GM18520 (cell line): ENCODE results near the gene TMEM207.
"Not testable (repeated sequence)": the region's sequence is repeated elsewhere in the genome, so short reads cannot be mapped to it uniquely, and the experiment has no call there.

Experiments
- ATAC-seq: cut with Tn5 transposase; IDR thresholded peaks from one replicate; pipeline ENCODE4 v1.9.1; 2021; ENCODE audit not compliant: unreplicated experiment

Gene TMEM207

DNA sequence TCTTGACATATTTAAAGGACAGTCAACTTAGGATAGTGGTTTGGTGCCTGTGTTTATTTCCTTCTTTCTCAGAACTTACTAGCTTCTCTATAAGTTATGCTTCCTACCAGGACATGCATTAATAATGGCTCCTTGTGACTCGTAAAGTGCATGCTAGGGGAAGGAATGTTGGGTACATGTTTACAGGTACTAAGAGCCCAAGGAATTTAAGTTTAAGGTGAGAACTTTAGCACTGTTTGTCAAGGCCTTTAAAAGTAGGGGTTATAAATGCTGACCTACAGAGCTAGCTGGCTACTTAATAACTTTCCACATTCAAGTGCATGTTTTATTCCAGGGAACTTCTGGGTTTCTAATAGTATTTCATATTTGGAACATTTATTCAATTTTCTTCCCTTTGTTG lies at the start of gene TMEM207:
Gene TMEM207, minus strand, starts transcription at position 101 of the 400 bp plus-strand sequence. Its CDS starts 92 bp downstream, at position 9.
- ATAC-seq: no peak

DNA sequence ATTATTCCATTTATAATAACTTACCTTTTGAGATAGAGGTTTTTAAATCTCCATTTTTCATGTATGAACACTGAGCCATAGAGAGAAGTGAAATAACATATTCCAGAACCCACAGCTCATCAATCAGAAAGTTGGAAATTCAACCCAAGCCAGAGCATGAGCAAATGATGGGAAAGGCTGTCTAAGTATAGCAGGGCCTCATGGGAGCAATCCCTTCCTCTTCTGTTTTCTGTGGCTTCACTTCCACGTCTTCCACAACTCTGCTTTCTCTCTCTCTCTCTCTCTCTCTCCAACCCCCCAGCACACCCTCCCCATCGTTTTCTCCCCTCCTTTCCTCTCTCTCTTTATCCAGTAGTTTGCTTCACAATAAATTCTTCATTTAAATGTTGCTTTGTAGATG lies 49.4 kb upstream of the TMEM207 start:
- ATAC-seq: no peak

DNA sequence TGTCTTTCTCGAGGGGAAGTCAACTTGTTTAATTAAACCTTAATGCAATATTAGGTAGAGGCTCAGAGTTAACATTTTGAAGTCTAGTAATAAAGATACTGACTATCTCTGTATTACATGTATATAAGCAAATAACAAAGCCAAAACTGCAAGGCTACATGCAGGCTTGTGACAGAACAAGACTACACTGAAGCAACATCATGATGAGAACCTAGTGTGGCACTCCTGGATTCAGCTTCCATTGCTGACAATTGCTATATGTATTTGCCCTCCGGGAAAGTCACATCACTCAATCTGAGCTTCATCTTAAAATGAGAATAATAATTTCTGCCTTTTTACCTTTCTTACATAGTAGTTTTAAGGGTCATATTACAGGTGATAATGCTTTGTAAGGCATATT lies 48.6 kb upstream of the TMEM207 start:
- ATAC-seq: no peak

- no peak for ATAC-seq
These were observed 48.1 kb upstream of the TMEM207 start for GRCh38 chr3:190497811-190498210.

GRCh38 chr3:190496859-190497258 lies 47.2 kb upstream of the TMEM207 start:
- no peak for ATAC-seq

GRCh38 chr3:190495796-190496195 lies 46.1 kb upstream of the TMEM207 start:
- no peak for ATAC-seq

DNA sequence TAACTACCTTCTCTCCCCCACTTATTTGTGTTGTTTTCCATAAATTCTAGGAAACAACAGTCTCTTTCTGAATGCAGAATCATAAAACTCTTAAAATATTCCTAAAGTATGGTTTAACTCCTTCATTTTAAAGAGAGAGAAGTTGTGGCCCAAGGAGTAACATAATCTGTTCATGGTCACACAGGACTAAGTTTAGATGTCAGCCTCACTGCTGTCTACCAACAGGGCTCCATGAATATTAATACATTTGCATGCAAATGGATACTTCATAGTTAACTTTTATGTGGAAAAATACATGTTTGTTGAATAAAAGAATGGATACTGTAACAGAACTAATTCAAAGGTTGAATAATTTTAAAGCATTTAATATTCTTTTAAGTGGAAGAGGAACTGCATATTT lies 45.7 kb upstream of the TMEM207 start:
- no peak for ATAC-seq

- no peak for ATAC-seq
These were observed 45.2 kb upstream of the TMEM207 start for GRCh38 chr3:190494907-190495306.

DNA sequence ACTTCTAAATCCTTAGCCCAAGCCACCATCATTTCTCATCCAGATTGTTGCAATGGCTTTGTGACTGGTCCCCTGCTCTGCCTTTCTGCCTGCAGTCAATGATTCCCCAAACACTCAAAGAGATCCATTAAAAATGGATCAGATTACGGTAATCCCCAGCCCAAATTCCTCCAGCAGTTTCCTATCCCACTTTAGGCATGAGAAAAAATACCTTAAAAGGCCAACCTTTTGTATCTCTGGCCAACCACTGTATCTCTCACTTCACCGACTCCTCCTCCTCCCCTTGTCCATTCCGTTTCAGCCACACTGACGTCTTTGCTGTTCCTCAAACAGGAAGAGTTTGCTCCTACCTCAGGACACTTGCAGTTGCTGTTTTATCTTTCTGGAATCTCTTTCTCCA lies 43.3 kb upstream of the TMEM207 start:
- no peak for ATAC-seq

DNA sequence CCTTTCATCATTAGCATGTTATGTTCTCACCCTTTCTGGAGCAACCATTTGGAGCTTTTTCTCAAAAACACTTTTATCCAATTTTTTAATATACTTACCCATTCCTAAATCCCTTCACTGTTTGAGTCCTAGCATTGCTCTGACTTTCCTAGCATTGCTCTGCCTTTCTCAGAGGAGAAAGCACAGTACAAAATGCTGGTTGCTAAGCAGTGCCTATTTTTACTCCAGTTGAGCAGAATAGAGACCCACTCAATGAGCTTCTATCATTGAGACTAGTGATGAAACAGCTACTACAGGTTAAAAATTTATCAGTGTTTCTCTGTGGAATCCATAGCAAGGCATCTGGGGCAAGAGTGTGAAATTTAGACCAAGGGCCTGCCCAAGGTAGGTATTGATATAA lies 42.4 kb upstream of the TMEM207 start:
- no peak for ATAC-seq

DNA sequence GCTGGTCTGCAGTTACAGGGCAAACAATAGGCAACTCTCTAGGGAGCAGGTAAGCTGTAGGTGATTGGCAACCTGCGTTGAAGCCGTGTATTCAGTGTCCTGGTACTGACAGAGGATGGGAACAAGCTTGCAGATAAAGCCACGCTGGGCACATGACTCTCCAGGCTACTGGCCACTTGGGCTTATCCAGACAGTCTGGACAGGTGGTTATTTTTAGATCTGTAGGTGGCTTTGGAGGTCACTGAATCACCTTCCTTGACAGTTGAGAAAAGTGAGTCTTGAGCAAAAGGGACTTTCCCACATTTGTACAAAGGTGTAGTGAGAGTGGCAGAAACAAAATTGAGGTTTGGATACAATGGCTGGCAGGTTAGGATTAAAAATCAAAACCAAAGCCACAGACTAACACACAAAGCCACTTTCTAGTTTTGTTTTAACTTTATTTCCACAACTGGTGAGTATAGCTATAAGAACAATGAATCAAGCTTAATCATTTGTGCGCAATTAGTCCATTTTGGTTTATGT lies 41.9 kb upstream of the TMEM207 start:
- ATAC-seq: no peak

- no peak for ATAC-seq
These were observed 37.4 kb upstream of the TMEM207 start for GRCh38 chr3:190486908-190487607.

DNA sequence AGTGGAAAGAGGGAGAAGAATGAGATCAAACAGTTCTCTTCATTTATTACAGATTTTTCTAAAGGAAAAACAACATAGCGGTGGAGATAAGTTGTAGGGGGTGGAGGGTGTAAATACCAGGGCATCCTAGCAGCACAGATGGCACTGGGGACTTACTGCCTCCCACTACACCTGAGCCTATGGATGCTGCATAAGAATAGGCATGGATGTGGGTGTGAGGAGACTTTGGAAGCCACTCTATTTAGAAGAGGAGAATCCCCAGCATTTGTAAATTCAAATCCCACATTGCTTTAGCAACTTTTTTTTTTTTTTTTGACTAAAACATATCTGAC lies 36.8 kb upstream of the TMEM207 start:
- ATAC-seq: no peak

- ATAC-seq: no peak
These were observed 36.3 kb upstream of the TMEM207 start for GRCh38 chr3:190485830-190486532.

DNA sequence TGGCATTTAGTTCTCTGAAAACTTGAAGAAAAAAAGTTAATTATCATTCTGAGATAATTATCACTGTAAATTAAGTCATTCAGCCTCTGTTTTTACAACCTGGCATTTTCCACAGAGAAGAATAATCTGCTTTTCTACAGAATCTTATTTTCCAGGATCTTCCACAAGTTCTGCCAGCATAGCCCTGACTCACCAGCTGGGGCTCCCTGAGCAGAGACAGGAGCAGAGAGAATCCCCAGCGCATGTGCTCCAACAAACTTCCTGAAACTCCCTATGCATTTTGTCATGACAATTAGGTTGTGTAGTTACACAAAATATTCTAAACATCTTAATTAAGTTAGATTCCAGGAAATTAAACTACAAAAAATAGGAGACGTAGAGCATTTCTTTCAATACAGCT lies 32.1 kb upstream of the TMEM207 start:
- ATAC-seq: no peak

DNA sequence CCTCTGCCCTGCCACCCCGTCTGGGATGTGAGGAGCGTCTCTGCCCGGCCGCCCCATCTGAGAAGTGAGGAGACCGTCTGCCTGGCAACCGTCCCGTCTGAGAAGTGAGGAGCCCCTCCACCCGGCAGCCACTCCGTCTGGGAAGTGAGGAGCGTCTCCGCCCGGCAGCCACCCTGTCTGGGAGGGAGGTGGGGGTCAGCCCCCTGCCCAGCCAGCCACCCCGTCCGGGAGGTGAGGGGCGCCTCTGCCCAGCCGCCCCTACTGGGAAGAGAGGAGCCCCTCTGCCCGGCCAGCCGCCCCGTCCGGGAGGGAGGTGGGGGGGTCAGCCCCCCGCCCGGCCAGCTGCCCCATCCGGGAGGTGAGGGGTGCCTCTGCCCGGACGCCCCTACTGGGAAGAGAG lies 23.6 kb upstream of the TMEM207 start:
- not testable (repeated sequence) for ATAC-seq

- no peak for ATAC-seq
These were observed 18.2 kb upstream of the TMEM207 start for GRCh38 chr3:190467922-190468321.

DNA sequence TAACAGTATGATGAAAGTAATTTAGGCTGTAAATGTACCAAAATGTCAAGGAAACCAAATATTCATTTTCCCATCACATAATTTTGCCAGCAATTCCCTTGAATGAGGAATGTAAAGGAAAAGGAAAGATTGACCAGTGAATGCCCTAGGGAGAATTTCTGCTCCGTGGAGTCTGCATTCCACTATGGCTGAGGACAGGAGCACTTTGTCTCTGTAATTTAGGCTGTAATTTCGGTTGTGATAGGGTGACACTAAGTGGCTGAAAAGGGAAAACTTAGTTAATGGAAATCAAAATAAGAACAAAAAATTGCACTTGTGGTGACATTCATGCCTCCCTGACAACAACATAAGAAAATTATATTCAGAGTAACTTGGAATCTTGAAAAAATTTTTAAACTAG lies 8.3 kb upstream of the TMEM207 start:
- ATAC-seq: no peak

- no peak for ATAC-seq
These were observed 7.1 kb upstream of the TMEM207 start for GRCh38 chr3:190456770-190457169.

GRCh38 chr3:190455828-190456227 lies 6.1 kb upstream of the TMEM207 start:
- no peak for ATAC-seq

- ATAC-seq: no peak
These were observed 1.4 kb downstream of the TMEM207 start for GRCh38 chr3:190448256-190448655.

- no peak for ATAC-seq
These were observed 3.0 kb downstream of the TMEM207 start for GRCh38 chr3:190446573-190447279.
